ENCODE results near the gene SAMD8. TPM values are rescaled to one million over a fixed set of nuclear protein-coding genes. Genes with fewer than 3 reads are reported as not detected.
A peak's percentile ranks its signal among the peaks of the same experiment; 100 is the strongest.

Gene SAMD8
- total RNA-seq, 1 experiment from 2014 or later, result 23.6 TPM

DNA sequence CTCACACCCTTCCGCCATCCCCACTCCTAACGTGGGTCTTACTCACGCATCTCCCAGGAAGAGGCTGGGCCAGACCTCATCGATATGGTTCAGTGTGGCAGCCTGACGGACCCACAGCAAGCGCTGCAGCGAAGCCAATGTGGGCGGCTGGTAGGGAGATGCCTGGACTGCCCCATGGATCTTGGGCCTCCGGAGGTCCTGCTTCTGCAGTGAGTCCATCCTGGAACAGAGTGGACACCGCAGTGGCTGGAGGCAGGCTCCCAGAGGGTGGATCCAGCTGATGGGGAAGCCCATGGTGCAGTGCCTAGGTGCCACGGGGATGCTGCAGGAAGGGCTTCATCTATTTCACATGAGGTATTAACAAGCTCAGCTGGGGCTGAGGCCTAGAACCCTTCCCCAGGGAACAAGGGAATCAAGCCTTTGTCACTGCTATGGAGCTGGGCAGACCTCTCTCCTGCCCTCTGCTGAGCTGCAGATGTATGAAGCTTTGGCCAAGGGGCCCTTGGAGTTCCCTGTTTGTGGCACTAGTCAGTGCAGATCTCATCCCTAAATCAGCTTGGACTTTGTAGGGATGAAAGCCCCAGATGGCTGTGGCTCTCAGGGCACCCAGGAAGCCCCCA lies 13.7 kb upstream of the SAMD8 start:
- RAD21 ChIA-PET (ENCODE audit: low non-redundant PET in 1 of 2, low total read pairs in 2 of 2, uncharacterized antibody in 2 of 2, unreplicated experiment in 2 of 2), result interaction anchor here (0.6 to 1.6 kb wide), 2 partner anchors 76 to 854 kb away, joined by 3 read pairs; no protein-coding TSS in a partner anchor
- Histone ChIP-seq H3K27ac (ENCODE audit: low read depth, low read length) (no peak overlapping the region), H3K36me3 (ENCODE audit: control insufficient read depth in 1 of 2, insufficient read depth in 2 of 2, low read length in 2 of 2) (no peaks in the 10 kb centered on the region), H3K9me2 (ENCODE audit: insufficient read depth) (no peaks in the 10 kb centered on the region), H3K4me2 (ENCODE audit: low read length) (no peak overlapping the region), H4K20me1 (ENCODE audit: insufficient read depth) (no peaks in the 10 kb centered on the region), H3K79me2 (ENCODE audit: insufficient read depth, low read length) (no peaks in the 10 kb centered on the region), H3K9ac (ENCODE audit: low read length) (no peak overlapping the region), H3K4me1 (ENCODE audit: control insufficient read depth in 1 of 2, insufficient read depth in 2 of 2, low read length in 2 of 2) (no peaks in the 10 kb centered on the region), H2AFZ (ENCODE audit: low read depth, low read length, poor library complexity, severe bottlenecking) (no peak overlapping the region), H3K27me3 (ENCODE audit: insufficient read depth, low read length) (no peaks in the 10 kb centered on the region), H3K4me3 (replicated peaks in 1 of 2; ENCODE audit: low read depth in 1 of 2, low read length in 2 of 2) (no peak overlapping the region), H3K9me3 (ENCODE audit: control insufficient read depth in 1 of 2, insufficient read depth in 1 of 2, low read depth in 1 of 2, low read length in 2 of 2) (no peaks in the 10 kb centered on the region)
- CTCF ChIA-PET, result interaction anchor here (0.5 to 2.0 kb wide), 6 partner anchors 10 to 862 kb away, joined by 3 to 8 read pairs (median 3); a partner anchor contains a TSS
- TF ChIP-seq, protein P1, sequence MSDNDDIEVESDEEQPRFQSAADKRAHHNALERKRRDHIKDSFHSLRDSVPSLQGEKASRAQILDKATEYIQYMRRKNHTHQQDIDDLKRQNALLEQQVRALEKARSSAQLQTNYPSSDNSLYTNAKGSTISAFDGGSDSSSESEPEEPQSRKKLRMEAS (IDR thresholded peaks at IDR 0.05), result no peak
- TF ChIP-seq CEBPB (IDR thresholded peaks at IDR 0.05; ENCODE audit: low read depth) (no peak), RAD21 (IDR thresholded peaks at IDR 0.05; ENCODE audit: low read depth) (peak; percentile 42), FOSL1 (IDR thresholded peaks at IDR 0.05; ENCODE audit: low read depth) (no peak), JUND (IDR thresholded peaks at IDR 0.05) (no peak), ELF1 (IDR thresholded peaks at IDR 0.05; ENCODE audit: borderline replicate concordance, low read depth) (no peak)
- TF ChIP-seq, protein P2, sequence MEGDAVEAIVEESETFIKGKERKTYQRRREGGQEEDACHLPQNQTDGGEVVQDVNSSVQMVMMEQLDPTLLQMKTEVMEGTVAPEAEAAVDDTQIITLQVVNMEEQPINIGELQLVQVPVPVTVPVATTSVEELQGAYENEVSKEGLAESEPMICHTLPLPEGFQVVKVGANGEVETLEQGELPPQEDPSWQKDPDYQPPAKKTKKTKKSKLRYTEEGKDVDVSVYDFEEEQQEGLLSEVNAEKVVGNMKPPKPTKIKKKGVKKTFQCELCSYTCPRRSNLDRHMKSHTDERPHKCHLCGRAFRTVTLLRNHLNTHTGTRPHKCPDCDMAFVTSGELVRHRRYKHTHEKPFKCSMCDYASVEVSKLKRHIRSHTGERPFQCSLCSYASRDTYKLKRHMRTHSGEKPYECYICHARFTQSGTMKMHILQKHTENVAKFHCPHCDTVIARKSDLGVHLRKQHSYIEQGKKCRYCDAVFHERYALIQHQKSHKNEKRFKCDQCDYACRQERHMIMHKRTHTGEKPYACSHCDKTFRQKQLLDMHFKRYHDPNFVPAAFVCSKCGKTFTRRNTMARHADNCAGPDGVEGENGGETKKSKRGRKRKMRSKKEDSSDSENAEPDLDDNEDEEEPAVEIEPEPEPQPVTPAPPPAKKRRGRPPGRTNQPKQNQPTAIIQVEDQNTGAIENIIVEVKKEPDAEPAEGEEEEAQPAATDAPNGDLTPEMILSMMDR (IDR thresholded peaks at IDR 0.05 in 2 of 3, conservative IDR thresholded peaks at IDR 0.05 in 1 of 3; ENCODE audit: borderline replicate concordance in 1 of 3, insufficient read depth in 1 of 3, low read depth in 2 of 3, low read length in 2 of 3), result peak; percentile 8 to 17 (median 12); a peak in 1 of 6 replicates
- TF ChIP-seq, protein P3, sequence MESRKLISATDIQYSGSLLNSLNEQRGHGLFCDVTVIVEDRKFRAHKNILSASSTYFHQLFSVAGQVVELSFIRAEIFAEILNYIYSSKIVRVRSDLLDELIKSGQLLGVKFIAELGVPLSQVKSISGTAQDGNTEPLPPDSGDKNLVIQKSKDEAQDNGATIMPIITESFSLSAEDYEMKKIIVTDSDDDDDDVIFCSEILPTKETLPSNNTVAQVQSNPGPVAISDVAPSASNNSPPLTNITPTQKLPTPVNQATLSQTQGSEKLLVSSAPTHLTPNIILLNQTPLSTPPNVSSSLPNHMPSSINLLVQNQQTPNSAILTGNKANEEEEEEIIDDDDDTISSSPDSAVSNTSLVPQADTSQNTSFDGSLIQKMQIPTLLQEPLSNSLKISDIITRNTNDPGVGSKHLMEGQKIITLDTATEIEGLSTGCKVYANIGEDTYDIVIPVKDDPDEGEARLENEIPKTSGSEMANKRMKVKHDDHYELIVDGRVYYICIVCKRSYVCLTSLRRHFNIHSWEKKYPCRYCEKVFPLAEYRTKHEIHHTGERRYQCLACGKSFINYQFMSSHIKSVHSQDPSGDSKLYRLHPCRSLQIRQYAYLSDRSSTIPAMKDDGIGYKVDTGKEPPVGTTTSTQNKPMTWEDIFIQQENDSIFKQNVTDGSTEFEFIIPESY (IDR thresholded peaks at IDR 0.05; ENCODE audit: extremely low read depth, insufficient replicate concordance, low read length), result no peak
- TF ChIP-seq, protein P4, sequence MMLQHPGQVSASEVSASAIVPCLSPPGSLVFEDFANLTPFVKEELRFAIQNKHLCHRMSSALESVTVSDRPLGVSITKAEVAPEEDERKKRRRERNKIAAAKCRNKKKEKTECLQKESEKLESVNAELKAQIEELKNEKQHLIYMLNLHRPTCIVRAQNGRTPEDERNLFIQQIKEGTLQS (IDR thresholded peaks at IDR 0.05), result no peak
- no peak for ATAC-seq
- intact Hi-C loops (cut with micrococcal nuclease), result loop anchor here (10.0 kb wide), 1 partner anchor 683 kb away; no protein-coding TSS in a partner anchor
- DNase-seq (ENCODE audit: low read depth, low spot score), result no peak
- BruUV-seq (replicated peaks), result no TSS peak
- POLR2A ChIA-PET, result interaction anchor here (1.0 kb wide), 1 partner anchor 9 kb away, joined by 3 read pairs; no protein-coding TSS in a partner anchor

Data from HCT116 (cell line).